Loucy (cell line): Measurements from ENCODE around the gene SLC11A2.
A peak's percentile ranks its signal among the peaks of the same experiment; 100 is the strongest.

Source experiments
- H2AFZ ChIP-seq: fragments of 200-600 bp; sonication (generic); 2 replicates; pipeline ENCODE4 v1.6.0; 2016; ENCODE audit warnings: antibody characterized with exemption, mild to moderate bottlenecking, low read length, moderate library complexity
- H3F3A ChIP-seq: fragments of 200-600 bp; 2 replicates; pipeline ENCODE4 v1.6.0; 2016; ENCODE audit warnings: antibody characterized with exemption, low read depth, mild to moderate bottlenecking
- H3K27me3 ChIP-seq: fragments of 200-600 bp; sonication (generic); 2 replicates; pipeline ENCODE4 v1.6.1; 2014; ENCODE audit warnings: low read length, mild to moderate bottlenecking; ENCODE audit not compliant: insufficient read depth, poor library complexity, severe bottlenecking
- H3K36me3 ChIP-seq: fragments of 200-600 bp; sonication (generic); 2 replicates; pipeline ENCODE4 v1.6.1; 2016; ENCODE audit warnings: low read length; ENCODE audit not compliant: insufficient read depth
- H3K4me1 ChIP-seq: fragments of 200-600 bp; sonication (generic); 2 replicates; pipeline ENCODE4 v1.5.1; 2014; ENCODE audit warnings: low read length, mild to moderate bottlenecking; ENCODE audit not compliant: insufficient read depth, poor library complexity, severe bottlenecking
- H3K4me2 ChIP-seq: fragments of 200-600 bp; sonication (generic); 2 replicates; pipeline ENCODE4 v1.6.0; 2014; ENCODE audit warnings: antibody characterized with exemption, low read length, low read depth, mild to moderate bottlenecking; ENCODE audit not compliant: poor library complexity, severe bottlenecking
- H3K4me3 ChIP-seq: fragments of 200-600 bp; sonication (generic); 2 replicates; pipeline ENCODE4 v1.5.1; 2014; ENCODE audit warnings: low read length, mild to moderate bottlenecking, mixed read lengths; ENCODE audit not compliant: poor library complexity, severe bottlenecking
- H3K79me2 ChIP-seq: fragments of 200-600 bp; sonication (generic); 2 replicates; pipeline ENCODE4 v1.6.1; 2014; ENCODE audit warnings: low read length; ENCODE audit not compliant: insufficient read depth
- H3K9ac ChIP-seq: fragments of 200-600 bp; sonication (generic); 2 replicates; pipeline ENCODE4 v1.6.0; 2014; ENCODE audit warnings: mild to moderate bottlenecking, low read depth, low read length, moderate library complexity; ENCODE audit not compliant: poor library complexity, severe bottlenecking
- H3K9me2 ChIP-seq: fragments of 200-600 bp; sonication (generic); replicated peaks from 2 replicates; pipeline ENCODE4 v1.6.1; 2016; ENCODE audit warnings: low read depth, low read length, mixed read lengths
- H3K9me3 ChIP-seq: fragments of 200-600 bp; sonication (generic); 2 replicates; pipeline ENCODE4 v1.6.1; 2014; ENCODE audit warnings: mild to moderate bottlenecking, antibody characterized with exemption, low read length, low read depth; ENCODE audit not compliant: insufficient read depth
- H4K20me1 ChIP-seq: fragments of 200-600 bp; sonication (generic); 2 replicates; pipeline ENCODE4 v1.6.0; 2014; ENCODE audit warnings: antibody characterized with exemption, low read length, mild to moderate bottlenecking; ENCODE audit not compliant: insufficient read depth, poor library complexity, severe bottlenecking
- EZH2phosphoT487 ChIP-seq: fragments of 200-600 bp; IDR thresholded peaks from 2 replicates; pipeline ENCODE4 v1.6.1; 2018; ENCODE audit warnings: antibody characterized with exemption, mild to moderate bottlenecking, moderate library complexity, borderline replicate concordance
- TF ChIP-seq, protein P1 (sequence below): fragments of 200-600 bp; sonication (generic); conservative IDR thresholded peaks from 2 replicates; pipeline ENCODE4 v1.5.1; 2014; ENCODE audit warnings: mild to moderate bottlenecking, antibody characterized with exemption, low read length

Gene SLC11A2

DNA sequence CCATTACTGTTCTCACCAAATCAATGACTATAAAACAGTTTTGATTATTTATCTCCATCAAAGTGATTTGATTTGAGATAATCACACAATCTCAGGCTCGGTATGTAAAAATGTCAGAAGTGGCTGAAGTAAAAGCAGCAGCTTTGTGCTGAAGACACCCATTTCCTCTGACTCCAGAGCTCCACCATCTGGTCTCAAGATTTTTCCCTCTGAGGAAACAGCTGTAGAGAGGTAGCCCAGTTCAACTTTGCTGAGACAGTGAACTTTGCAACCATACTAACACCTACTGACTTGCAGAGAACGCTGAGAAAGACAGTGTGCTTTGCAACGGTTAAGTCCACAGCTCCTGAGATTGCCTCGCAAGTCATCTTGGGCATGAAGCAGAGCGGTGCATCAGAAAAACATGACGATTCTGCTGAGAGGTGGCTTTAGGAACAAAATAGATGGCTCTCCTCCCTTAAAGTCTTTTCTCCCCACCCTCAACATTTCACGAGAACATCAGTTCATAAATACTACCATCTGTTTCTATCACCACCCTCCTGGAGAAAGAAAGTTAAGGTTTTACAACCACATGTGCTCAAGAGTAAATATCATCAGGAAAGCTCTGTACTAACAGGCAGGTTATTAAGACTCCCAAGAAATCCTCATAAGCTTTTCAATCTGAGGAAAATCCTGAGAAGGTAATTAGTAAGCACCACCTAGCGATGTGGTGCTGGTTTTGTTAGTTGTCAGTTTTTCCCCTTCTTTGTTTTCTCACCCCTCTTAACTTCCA lies 39.0 kb downstream of the SLC11A2 start:
- Histone ChIP-seq H3K9me3 (no peaks in the 10 kb centered on the region), H3K79me2 (no peaks in the 10 kb centered on the region), H3F3A (no peaks in the 10 kb centered on the region), H3K27me3 (no peaks in the 10 kb centered on the region), H2AFZ (no peak overlapping the region), H3K9ac (no peak overlapping the region), H3K4me3 (no peak overlapping the region), H3K4me1 (no peaks in the 10 kb centered on the region), H4K20me1 (no peaks in the 10 kb centered on the region), H3K9me2 (no peaks in the 10 kb centered on the region), H3K4me2 (no peak overlapping the region), H3K36me3 (peaks cover 60% of the 10 kb centered on the region)
- no peak for TF ChIP-seq EZH2phosphoT487
- TF ChIP-seq, protein P1, sequence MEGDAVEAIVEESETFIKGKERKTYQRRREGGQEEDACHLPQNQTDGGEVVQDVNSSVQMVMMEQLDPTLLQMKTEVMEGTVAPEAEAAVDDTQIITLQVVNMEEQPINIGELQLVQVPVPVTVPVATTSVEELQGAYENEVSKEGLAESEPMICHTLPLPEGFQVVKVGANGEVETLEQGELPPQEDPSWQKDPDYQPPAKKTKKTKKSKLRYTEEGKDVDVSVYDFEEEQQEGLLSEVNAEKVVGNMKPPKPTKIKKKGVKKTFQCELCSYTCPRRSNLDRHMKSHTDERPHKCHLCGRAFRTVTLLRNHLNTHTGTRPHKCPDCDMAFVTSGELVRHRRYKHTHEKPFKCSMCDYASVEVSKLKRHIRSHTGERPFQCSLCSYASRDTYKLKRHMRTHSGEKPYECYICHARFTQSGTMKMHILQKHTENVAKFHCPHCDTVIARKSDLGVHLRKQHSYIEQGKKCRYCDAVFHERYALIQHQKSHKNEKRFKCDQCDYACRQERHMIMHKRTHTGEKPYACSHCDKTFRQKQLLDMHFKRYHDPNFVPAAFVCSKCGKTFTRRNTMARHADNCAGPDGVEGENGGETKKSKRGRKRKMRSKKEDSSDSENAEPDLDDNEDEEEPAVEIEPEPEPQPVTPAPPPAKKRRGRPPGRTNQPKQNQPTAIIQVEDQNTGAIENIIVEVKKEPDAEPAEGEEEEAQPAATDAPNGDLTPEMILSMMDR: peak; percentile 76

DNA sequence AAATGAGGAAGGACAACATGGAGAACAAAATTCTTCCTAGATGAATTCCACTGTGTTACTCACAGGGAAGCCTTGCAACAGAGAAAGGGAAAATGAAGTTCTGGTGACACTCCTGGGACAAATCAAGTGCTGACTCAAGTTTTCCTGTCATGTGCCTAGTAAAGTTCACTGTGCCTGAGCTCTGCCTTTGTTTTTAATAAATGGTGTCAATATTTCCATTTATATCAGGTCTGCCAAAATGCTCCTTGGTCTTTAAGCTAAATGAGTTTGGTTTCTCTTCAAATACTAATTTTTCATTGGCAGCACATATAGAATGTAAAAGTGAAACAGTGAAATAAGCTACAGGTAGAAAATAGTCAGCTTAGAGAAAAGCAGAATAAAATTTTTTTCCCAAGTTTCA lies 40.9 kb downstream of the SLC11A2 start:
- H3F3A ChIP-seq: no peaks in the 10 kb centered on the region
- H3K4me2 ChIP-seq: no peak overlapping the region
- H3K9me2 ChIP-seq: no peaks in the 10 kb centered on the region
- no peaks in the 10 kb centered on the region for H3K4me1 ChIP-seq
- H3K27me3 ChIP-seq: no peaks in the 10 kb centered on the region
- peaks cover 42% of the 10 kb centered on the region; the same call in 1 of the 2 replicates for H3K36me3 ChIP-seq
- no peak overlapping the region for H3K9ac ChIP-seq
- H3K4me3 ChIP-seq: no peak overlapping the region
- no peaks in the 10 kb centered on the region for H3K9me3 ChIP-seq
- H2AFZ ChIP-seq: no peak overlapping the region
- no peaks in the 10 kb centered on the region for H3K79me2 ChIP-seq
- TF ChIP-seq, protein P1: no peak
- no peak for TF ChIP-seq EZH2phosphoT487
- H4K20me1 ChIP-seq: no peaks in the 10 kb centered on the region

DNA sequence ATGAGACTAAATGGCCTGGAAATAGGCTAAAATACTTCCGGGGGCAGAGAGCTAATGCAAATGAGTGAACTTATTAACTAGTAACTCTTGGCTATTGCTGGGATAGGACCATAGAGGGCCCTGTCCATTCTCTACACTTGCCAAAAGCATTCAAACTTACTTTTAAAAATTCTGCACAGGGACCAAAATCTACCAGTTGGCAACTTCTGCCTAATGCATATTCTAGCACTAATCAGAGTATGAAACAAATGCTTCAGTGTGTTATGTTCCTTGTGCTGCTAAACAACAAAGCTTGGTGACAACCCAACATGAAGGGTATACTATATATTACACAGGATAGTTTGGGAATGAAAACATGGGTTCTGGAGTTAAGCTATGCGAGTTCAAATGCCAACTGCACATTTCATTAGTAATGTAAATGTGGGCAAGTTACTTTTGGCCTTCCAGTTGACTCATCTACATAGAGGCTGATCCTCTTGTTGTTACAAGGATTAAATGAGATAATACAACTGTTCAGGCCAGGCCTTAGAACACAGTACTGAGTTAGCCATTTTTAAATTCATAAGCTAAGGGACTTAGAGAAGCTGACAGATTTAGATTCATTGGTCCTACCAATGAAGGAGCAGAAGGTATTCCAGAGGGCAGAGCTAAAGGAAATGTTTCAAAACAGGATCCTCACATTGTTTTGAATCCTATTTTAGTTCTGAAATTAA lies 41.4 kb downstream of the SLC11A2 start:
- Histone ChIP-seq H3K4me3 (no peak overlapping the region), H3K4me1 (no peaks in the 10 kb centered on the region), H3F3A (no peaks in the 10 kb centered on the region), H4K20me1 (no peaks in the 10 kb centered on the region), H3K79me2 (no peaks in the 10 kb centered on the region), H2AFZ (no peak overlapping the region), H3K9me3 (no peaks in the 10 kb centered on the region), H3K9ac (no peak overlapping the region), H3K4me2 (no peak overlapping the region), H3K36me3 (peaks cover 37% of the 10 kb centered on the region; the same call in 1 of the 2 replicates), H3K9me2 (no peaks in the 10 kb centered on the region), H3K27me3 (no peaks in the 10 kb centered on the region)
- TF ChIP-seq, protein P1: no peak
- no peak for TF ChIP-seq EZH2phosphoT487
